Measurements from ENCODE around the gene IL24.
A peak's percentile ranks its signal among the peaks of the same experiment; 100 is the strongest.

IL24 gene

GRCh38 chr1:206855859-206856258 lies 41.4 kb upstream of the IL24 start:
- Histone ChIP-seq H3K4me1 (ENCODE audit: control extremely low read depth in 1 of 4, control insufficient read depth in 4 of 4, insufficient read depth in 4 of 4, low read length in 3 of 4) (no peaks in the 10 kb centered on the region), H3K27me3 (replicated peaks in 2 of 5; ENCODE audit: control insufficient read depth in 4 of 5, insufficient read depth in 5 of 5, low read length in 4 of 5) (no peaks in the 10 kb centered on the region), H3K9me3 (ENCODE audit: control extremely low read depth in 1 of 5, control insufficient read depth in 4 of 5, insufficient read depth in 2 of 5, low read depth in 1 of 5, low read length in 4 of 5) (no peaks in the 10 kb centered on the region), H3K4me3 (ENCODE audit: control insufficient read depth in 1 of 7, extremely low read depth in 1 of 7, insufficient read depth in 4 of 7, low read depth in 2 of 7, low read length in 6 of 7) (no peak overlapping the region), H3K27ac (ENCODE audit: insufficient read depth in 1 of 2, low read depth in 1 of 2, low read length in 2 of 2, poor library complexity in 1 of 2, severe bottlenecking in 2 of 2) (no peak overlapping the region), H3K36me3 (ENCODE audit: control insufficient read depth in 4 of 4, insufficient read depth in 4 of 4, low read length in 3 of 4) (no peaks in the 10 kb centered on the region)
- DNase-seq = no peak
- POLR2A ChIA-PET = interaction anchor here (0.6 kb wide), 1 partner anchor 1755 kb away, joined by 3 read pairs; no protein-coding TSS in a partner anchor
- CTCF ChIA-PET = interaction anchor here (0.9 to 2.5 kb wide), 7 partner anchors 11 to 130 kb away, joined by 3 to 9 read pairs (median 5); no protein-coding TSS in a partner anchor
- 100% methylated on average over 2 of the region's 2 CpGs for WGBS (ENCODE audit: insufficient coverage)

GRCh38 chr1:206856674-206857464 lies 40.4 kb upstream of the IL24 start:
- Histone ChIP-seq H3K27me3 (replicated peaks in 2 of 5; ENCODE audit: control insufficient read depth in 4 of 5, insufficient read depth in 5 of 5, low read length in 4 of 5) (no peaks in the 10 kb centered on the region), H3K4me1 (ENCODE audit: control extremely low read depth in 1 of 4, control insufficient read depth in 4 of 4, insufficient read depth in 4 of 4, low read length in 3 of 4) (no peaks in the 10 kb centered on the region), H3K9me3 (ENCODE audit: control extremely low read depth in 1 of 5, control insufficient read depth in 4 of 5, insufficient read depth in 2 of 5, low read depth in 1 of 5, low read length in 4 of 5) (no peaks in the 10 kb centered on the region), H3K4me3 (ENCODE audit: control insufficient read depth in 1 of 7, extremely low read depth in 1 of 7, insufficient read depth in 4 of 7, low read depth in 2 of 7, low read length in 6 of 7) (no peak overlapping the region), H3K36me3 (ENCODE audit: control insufficient read depth in 4 of 4, insufficient read depth in 4 of 4, low read length in 3 of 4) (no peaks in the 10 kb centered on the region), H3K27ac (ENCODE audit: insufficient read depth in 1 of 2, low read depth in 1 of 2, low read length in 2 of 2, poor library complexity in 1 of 2, severe bottlenecking in 2 of 2) (no peak overlapping the region)
- peak in 2 of 3 donors; percentile 22 to 27 for DNase-seq
- 92% methylated on average over 3 of the region's 5 CpGs for WGBS (ENCODE audit: insufficient coverage)
- POLR2A ChIA-PET = no interaction called here
- CTCF ChIA-PET = interaction anchor here (0.7 to 2.5 kb wide), 12 partner anchors 11 to 131 kb away, joined by 3 to 9 read pairs (median 3); no protein-coding TSS in a partner anchor

DNA sequence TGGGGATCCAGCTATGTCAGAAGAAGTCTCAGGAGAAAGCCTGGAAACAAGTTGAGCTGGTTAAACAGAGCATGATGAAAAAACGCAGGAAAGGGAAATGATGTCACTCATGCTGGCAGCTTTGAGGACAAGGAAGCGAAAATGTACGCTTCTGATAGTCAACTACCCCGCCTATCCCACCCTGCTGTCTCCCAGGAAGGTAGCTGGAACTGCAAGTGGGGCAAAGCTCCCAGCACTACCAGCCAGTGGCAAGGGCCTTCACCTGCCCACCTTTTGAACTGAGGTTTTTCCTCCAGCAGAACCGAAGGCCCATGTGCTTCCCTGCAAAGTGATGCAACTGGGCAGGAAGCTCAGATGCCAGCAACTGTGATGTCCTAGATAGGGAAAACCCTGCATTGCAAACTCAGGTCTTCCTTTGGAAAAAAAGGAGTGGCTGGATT lies 38.1 kb upstream of the IL24 start:
- H3K27ac ChIP-seq (ENCODE audit: insufficient read depth in 1 of 2, low read depth in 1 of 2, low read length in 2 of 2, poor library complexity in 1 of 2, severe bottlenecking in 2 of 2) = no peak overlapping the region
- H3K4me3 ChIP-seq (ENCODE audit: control insufficient read depth in 1 of 7, extremely low read depth in 1 of 7, insufficient read depth in 4 of 7, low read depth in 2 of 7, low read length in 6 of 7) = no peak overlapping the region
- H3K27me3 ChIP-seq (replicated peaks in 2 of 5; ENCODE audit: control insufficient read depth in 4 of 5, insufficient read depth in 5 of 5, low read length in 4 of 5) = no peaks in the 10 kb centered on the region
- ChIA-PET CTCF (interaction anchor here (1.0 to 3.1 kb wide), 8 partner anchors 9 to 60 kb away, joined by 3 to 14 read pairs (median 4); no protein-coding TSS in a partner anchor), POLR2A (no interaction called here)
- H3K4me1 ChIP-seq (ENCODE audit: control extremely low read depth in 1 of 4, control insufficient read depth in 4 of 4, insufficient read depth in 4 of 4, low read length in 3 of 4) = no peaks in the 10 kb centered on the region
- 65% methylated on average over 5 of the region's 5 CpGs for WGBS (ENCODE audit: insufficient coverage)
- H3K36me3 ChIP-seq (ENCODE audit: control insufficient read depth in 4 of 4, insufficient read depth in 4 of 4, low read length in 3 of 4) = no peaks in the 10 kb centered on the region
- no peaks in the 10 kb centered on the region for H3K9me3 ChIP-seq (ENCODE audit: control extremely low read depth in 1 of 5, control insufficient read depth in 4 of 5, insufficient read depth in 2 of 5, low read depth in 1 of 5, low read length in 4 of 5)
- DNase-seq = no peak

- H3K27ac ChIP-seq (ENCODE audit: insufficient read depth in 1 of 2, low read depth in 1 of 2, low read length in 2 of 2, poor library complexity in 1 of 2, severe bottlenecking in 2 of 2) = no peak overlapping the region
- no peak overlapping the region for H3K4me3 ChIP-seq (ENCODE audit: control insufficient read depth in 1 of 7, extremely low read depth in 1 of 7, insufficient read depth in 4 of 7, low read depth in 2 of 7, low read length in 6 of 7)
- no peaks in the 10 kb centered on the region for H3K9me3 ChIP-seq (ENCODE audit: control extremely low read depth in 1 of 5, control insufficient read depth in 4 of 5, insufficient read depth in 2 of 5, low read depth in 1 of 5, low read length in 4 of 5)
- no peaks in the 10 kb centered on the region for H3K27me3 ChIP-seq (replicated peaks in 2 of 5; ENCODE audit: control insufficient read depth in 4 of 5, insufficient read depth in 5 of 5, low read length in 4 of 5)
- no peaks in the 10 kb centered on the region for H3K36me3 ChIP-seq (ENCODE audit: control insufficient read depth in 4 of 4, insufficient read depth in 4 of 4, low read length in 3 of 4)
- 100% methylated on average over 2 of the region's 4 CpGs for WGBS (ENCODE audit: insufficient coverage)
- ChIA-PET POLR2A (no interaction called here), CTCF (interaction anchor here (1.2 to 3.1 kb wide), 6 partner anchors 8 to 52 kb away, joined by 4 to 14 read pairs (median 4); no protein-coding TSS in a partner anchor)
- DNase-seq = no peak
- no peaks in the 10 kb centered on the region for H3K4me1 ChIP-seq (ENCODE audit: control extremely low read depth in 1 of 4, control insufficient read depth in 4 of 4, insufficient read depth in 4 of 4, low read length in 3 of 4)
Observed at GRCh38 chr1:206860165-206860564, 37.1 kb upstream of the IL24 start.

DNA sequence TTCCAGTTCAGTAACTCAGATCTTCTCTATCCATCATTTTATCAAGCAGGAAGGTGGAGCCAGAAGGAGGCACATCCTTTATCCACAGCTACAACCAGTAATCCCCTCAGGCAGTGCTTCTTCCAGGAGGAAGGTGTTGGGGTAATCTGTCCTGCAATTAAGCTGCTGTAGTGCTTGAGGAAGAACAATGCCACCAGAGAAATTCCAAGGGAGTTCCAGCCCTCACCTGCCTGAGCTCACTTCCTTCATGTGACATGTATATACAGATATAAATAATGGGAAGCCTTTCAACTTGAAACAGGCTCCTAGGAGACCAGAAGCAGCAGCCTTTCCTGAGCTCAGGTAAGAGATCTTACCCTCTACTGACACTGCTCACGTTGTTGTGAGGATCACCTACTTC lies 34.0 kb upstream of the IL24 start:
- no peaks in the 10 kb centered on the region for H3K9me3 ChIP-seq (ENCODE audit: control extremely low read depth in 1 of 5, control insufficient read depth in 4 of 5, insufficient read depth in 2 of 5, low read depth in 1 of 5, low read length in 4 of 5)

GRCh38 chr1:206864939-206865671 lies 32.1 kb upstream of the IL24 start, which contains the start of gene IL20:
Gene IL20 (plus strand): TSS chr1:206865623. CDS start chr1:206865853, 230 bp downstream.
- H3K27me3 ChIP-seq (replicated peaks in 2 of 5; ENCODE audit: control insufficient read depth in 4 of 5, insufficient read depth in 5 of 5, low read length in 4 of 5) = no peaks in the 10 kb centered on the region
- no peak within 1 kb of the TSS for H3K27ac ChIP-seq (ENCODE audit: insufficient read depth in 1 of 2, low read depth in 1 of 2, low read length in 2 of 2, poor library complexity in 1 of 2, severe bottlenecking in 2 of 2)
- H3K9me3 ChIP-seq (ENCODE audit: control extremely low read depth in 1 of 5, control insufficient read depth in 4 of 5, insufficient read depth in 2 of 5, low read depth in 1 of 5, low read length in 4 of 5) = no peaks in the 10 kb centered on the region
- 63% methylated on average over 16 of the region's 19 CpGs for WGBS (ENCODE audit: insufficient coverage)
- peak; percentile 78 to 90 (median 83) for DNase-seq
- POLR2A ChIA-PET = no interaction called here
- peaks cover 0 to under 1% (median 0%) of the 10 kb centered on the region in 4 experiments for H3K4me1 ChIP-seq (ENCODE audit: control extremely low read depth in 1 of 4, control insufficient read depth in 4 of 4, insufficient read depth in 4 of 4, low read length in 3 of 4)
- no peak within 1 kb of the TSS for H3K4me3 ChIP-seq (ENCODE audit: control insufficient read depth in 1 of 7, extremely low read depth in 1 of 7, insufficient read depth in 4 of 7, low read depth in 2 of 7, low read length in 6 of 7)
- CTCF ChIA-PET = interaction anchor here (0.7 to 2.6 kb wide), 19 partner anchors 10 to 148 kb away, joined by 3 to 10 read pairs (median 4); no protein-coding TSS in a partner anchor
- no peaks in the 10 kb centered on the region for H3K36me3 ChIP-seq (ENCODE audit: control insufficient read depth in 4 of 4, insufficient read depth in 4 of 4, low read length in 3 of 4)

More for the DNA sequence above, 34.0 kb upstream of the IL24 start:
- POLR2A ChIA-PET = no interaction called here
- H3K27me3 ChIP-seq (replicated peaks in 2 of 5; ENCODE audit: control insufficient read depth in 4 of 5, insufficient read depth in 5 of 5, low read length in 4 of 5) = no peaks in the 10 kb centered on the region
- no peaks in the 10 kb centered on the region for H3K4me1 ChIP-seq (ENCODE audit: control extremely low read depth in 1 of 4, control insufficient read depth in 4 of 4, insufficient read depth in 4 of 4, low read length in 3 of 4)
- H3K4me3 ChIP-seq (ENCODE audit: control insufficient read depth in 1 of 7, extremely low read depth in 1 of 7, insufficient read depth in 4 of 7, low read depth in 2 of 7, low read length in 6 of 7) = no peak overlapping the region
- H3K36me3 ChIP-seq (ENCODE audit: control insufficient read depth in 4 of 4, insufficient read depth in 4 of 4, low read length in 3 of 4) = no peaks in the 10 kb centered on the region
- CTCF ChIA-PET = interaction anchor here (0.8 to 2.6 kb wide), 6 partner anchors 21 to 119 kb away, joined by 3 to 8 read pairs (median 4); no protein-coding TSS in a partner anchor
- no peak overlapping the region for H3K27ac ChIP-seq (ENCODE audit: insufficient read depth in 1 of 2, low read depth in 1 of 2, low read length in 2 of 2, poor library complexity in 1 of 2, severe bottlenecking in 2 of 2)
- no peak for DNase-seq
- WGBS (ENCODE audit: insufficient coverage) = 67% methylated on average over 1 of the region's 1 CpG

Data from common myeloid progenitor, CD34-positive (primary cell).